Measurements from ENCODE around the gene AFMID.

DNA sequence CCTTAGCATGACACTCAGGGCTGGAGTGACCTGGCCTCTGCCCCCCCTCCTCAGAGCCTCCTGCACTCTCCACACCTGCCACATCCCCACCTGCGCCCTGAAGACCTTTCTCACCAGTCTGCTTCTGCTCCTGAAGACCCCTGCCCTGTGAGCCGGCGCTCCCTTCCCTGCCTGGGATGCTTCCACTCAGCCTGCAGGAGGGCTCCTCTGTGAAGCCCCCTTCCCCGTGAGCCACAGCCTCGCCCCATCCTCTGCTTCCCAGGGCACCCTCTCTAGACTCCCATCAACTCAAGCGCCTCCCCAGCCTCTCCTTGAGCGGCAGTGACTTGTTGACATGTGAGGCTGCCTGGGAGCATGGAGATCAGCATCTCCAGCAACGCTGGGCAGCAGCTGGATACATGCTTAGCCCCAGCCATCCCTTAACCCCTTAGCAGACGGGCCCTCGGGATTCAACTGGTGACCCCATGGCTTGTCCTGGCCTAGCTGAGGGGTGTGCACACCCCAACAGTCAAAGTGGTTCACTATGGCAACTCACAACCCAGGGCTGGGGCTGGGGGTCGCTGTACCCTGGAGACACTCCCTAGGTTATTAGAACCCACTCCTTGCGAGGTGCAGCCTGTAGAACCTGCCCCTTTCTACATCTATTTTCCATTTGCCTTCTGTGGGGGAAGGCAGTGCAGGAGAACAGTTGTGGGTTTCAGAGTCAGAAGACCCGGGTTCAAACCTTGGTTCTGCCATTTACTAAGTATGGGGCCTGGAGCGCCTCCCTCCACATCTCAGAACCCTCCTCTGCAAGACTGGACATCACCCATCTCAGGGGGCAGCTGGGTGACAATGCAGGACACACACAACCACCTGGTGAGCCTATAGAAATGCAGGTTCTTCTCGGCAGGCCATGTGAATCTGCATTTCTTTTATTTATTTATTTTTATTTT lies 65.8 kb downstream of the AFMID start:
- TF ChIP-seq POLR2AphosphoS5 (IDR thresholded peaks at IDR 0.05; ENCODE audit: low read depth), result no peak
- TF ChIP-seq, protein P1, sequence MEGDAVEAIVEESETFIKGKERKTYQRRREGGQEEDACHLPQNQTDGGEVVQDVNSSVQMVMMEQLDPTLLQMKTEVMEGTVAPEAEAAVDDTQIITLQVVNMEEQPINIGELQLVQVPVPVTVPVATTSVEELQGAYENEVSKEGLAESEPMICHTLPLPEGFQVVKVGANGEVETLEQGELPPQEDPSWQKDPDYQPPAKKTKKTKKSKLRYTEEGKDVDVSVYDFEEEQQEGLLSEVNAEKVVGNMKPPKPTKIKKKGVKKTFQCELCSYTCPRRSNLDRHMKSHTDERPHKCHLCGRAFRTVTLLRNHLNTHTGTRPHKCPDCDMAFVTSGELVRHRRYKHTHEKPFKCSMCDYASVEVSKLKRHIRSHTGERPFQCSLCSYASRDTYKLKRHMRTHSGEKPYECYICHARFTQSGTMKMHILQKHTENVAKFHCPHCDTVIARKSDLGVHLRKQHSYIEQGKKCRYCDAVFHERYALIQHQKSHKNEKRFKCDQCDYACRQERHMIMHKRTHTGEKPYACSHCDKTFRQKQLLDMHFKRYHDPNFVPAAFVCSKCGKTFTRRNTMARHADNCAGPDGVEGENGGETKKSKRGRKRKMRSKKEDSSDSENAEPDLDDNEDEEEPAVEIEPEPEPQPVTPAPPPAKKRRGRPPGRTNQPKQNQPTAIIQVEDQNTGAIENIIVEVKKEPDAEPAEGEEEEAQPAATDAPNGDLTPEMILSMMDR (IDR thresholded peaks at IDR 0.05; ENCODE audit: insufficient read depth, low read length), result no peak
